ENCODE data around the gene SLC25A29.

SLC25A29 gene

GRCh38 chr14:100333827-100334226 lies 27.6 kb upstream of the SLC25A29 start:
- no peak overlapping the region for H3K4me2 ChIP-seq (ENCODE audit: low read length)
- no peak overlapping the region for H3K9ac ChIP-seq (ENCODE audit: low read length)
- no peak overlapping the region for H4K5ac ChIP-seq (ENCODE audit: low read length)
- no peak overlapping the region for H2BK15ac ChIP-seq (replicated peaks; ENCODE audit: low read depth)
- H3K79me2 ChIP-seq (ENCODE audit: control insufficient read depth, insufficient read depth, low read length), result no peaks in the 10 kb centered on the region
- H3K18ac ChIP-seq (ENCODE audit: low read length), result no peak overlapping the region
- no peak overlapping the region for H2BK120ac ChIP-seq (ENCODE audit: low read depth, low read length)
- no peaks in the 10 kb centered on the region for H3K4me1 ChIP-seq (ENCODE audit: control insufficient read depth, low read depth, low read length)
- no peak overlapping the region for H3K4ac ChIP-seq (ENCODE audit: low read depth, low read length)
- no peaks in the 10 kb centered on the region for H3K79me1 ChIP-seq (ENCODE audit: low read length)
- H3K23ac ChIP-seq (ENCODE audit: low read length), result no peak overlapping the region
- H4K8ac ChIP-seq (ENCODE audit: low read depth, low read length), result no peak overlapping the region
- H3K27me3 ChIP-seq (ENCODE audit: insufficient read depth, low read length, poor library complexity), result no peaks in the 10 kb centered on the region
- no peak overlapping the region for H2BK5ac ChIP-seq (ENCODE audit: low read length)
- no peak overlapping the region for H3K56ac ChIP-seq (ENCODE audit: low read length)
- no peak for DNase-seq
- no peak overlapping the region for H2AK5ac ChIP-seq (ENCODE audit: low read length)
- H3K27ac ChIP-seq (ENCODE audit: low read depth, low read length), result no peak overlapping the region
- no peak overlapping the region for H3K4me3 ChIP-seq (ENCODE audit: low read length)
- no CpG with 5 or more reads among the region's 7 CpGs for WGBS (ENCODE audit: extremely low coverage, insufficient coverage, low lambda C conversion rate)
- peaks cover 15% of the 10 kb centered on the region for H3K36me3 ChIP-seq (ENCODE audit: control insufficient read depth, insufficient read depth, low read length)

- no peak overlapping the region for H3K9ac ChIP-seq (ENCODE audit: low read length)
- no peak overlapping the region for H3K4ac ChIP-seq (ENCODE audit: low read depth, low read length)
- no peak for DNase-seq
- no peak overlapping the region for H2BK15ac ChIP-seq (replicated peaks; ENCODE audit: low read depth)
- H4K8ac ChIP-seq (ENCODE audit: low read depth, low read length), result no peak overlapping the region
- H3K4me1 ChIP-seq (ENCODE audit: control insufficient read depth, low read depth, low read length), result no peaks in the 10 kb centered on the region
- H2BK5ac ChIP-seq (ENCODE audit: low read length), result no peak overlapping the region
- no peaks in the 10 kb centered on the region for H3K27me3 ChIP-seq (ENCODE audit: insufficient read depth, low read length, poor library complexity)
- no CpG with 5 or more reads among the region's 8 CpGs for WGBS (ENCODE audit: extremely low coverage, insufficient coverage, low lambda C conversion rate)
- H3K36me3 ChIP-seq (ENCODE audit: control insufficient read depth, insufficient read depth, low read length), result peaks cover 15% of the 10 kb centered on the region
- H2BK120ac ChIP-seq (ENCODE audit: low read depth, low read length), result no peak overlapping the region
- no peak overlapping the region for H2AK5ac ChIP-seq (ENCODE audit: low read length)
- no peak overlapping the region for H3K4me2 ChIP-seq (ENCODE audit: low read length)
- no peaks in the 10 kb centered on the region for H3K79me2 ChIP-seq (ENCODE audit: control insufficient read depth, insufficient read depth, low read length)
- H4K5ac ChIP-seq (ENCODE audit: low read length), result no peak overlapping the region
- H3K23ac ChIP-seq (ENCODE audit: low read length), result no peak overlapping the region
- no peaks in the 10 kb centered on the region for H3K79me1 ChIP-seq (ENCODE audit: low read length)
- H3K27ac ChIP-seq (ENCODE audit: low read depth, low read length), result no peak overlapping the region
- H3K18ac ChIP-seq (ENCODE audit: low read length), result no peak overlapping the region
- no peak overlapping the region for H3K56ac ChIP-seq (ENCODE audit: low read length)
- H3K4me3 ChIP-seq (ENCODE audit: low read length), result no peak overlapping the region
These were observed 27.1 kb upstream of the SLC25A29 start for GRCh38 chr14:100333311-100333710.

DNA sequence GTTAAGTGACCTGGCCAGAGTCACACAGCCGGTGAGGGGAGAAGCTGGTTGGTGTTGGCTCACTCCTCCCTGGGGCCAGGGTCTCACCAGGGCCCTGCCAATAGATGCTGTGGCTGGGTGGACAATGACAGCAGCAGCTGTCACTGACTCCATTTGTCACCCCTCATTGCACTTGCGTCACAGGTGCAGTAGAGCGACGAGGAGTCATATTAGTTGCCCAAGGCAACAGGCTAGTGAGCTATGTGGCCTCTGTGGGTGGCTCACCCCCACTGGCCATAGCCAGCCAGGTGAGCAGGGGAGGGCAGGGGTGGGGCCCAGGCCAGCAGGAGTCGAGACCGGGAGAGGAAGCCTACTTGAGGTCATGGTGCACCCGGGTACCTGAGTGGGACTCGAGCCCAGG lies 26.6 kb upstream of the SLC25A29 start:
- Histone ChIP-seq H3K36me3 (ENCODE audit: control insufficient read depth, insufficient read depth, low read length) (peaks cover 14% of the 10 kb centered on the region), H3K27me3 (ENCODE audit: insufficient read depth, low read length, poor library complexity) (no peaks in the 10 kb centered on the region), H3K4ac (ENCODE audit: low read depth, low read length) (no peak overlapping the region), H3K79me1 (ENCODE audit: low read length) (no peaks in the 10 kb centered on the region), H2BK5ac (ENCODE audit: low read length) (no peak overlapping the region), H2BK120ac (ENCODE audit: low read depth, low read length) (no peak overlapping the region), H4K5ac (ENCODE audit: low read length) (no peak overlapping the region), H3K23ac (ENCODE audit: low read length) (no peak overlapping the region), H3K4me3 (ENCODE audit: low read length) (no peak overlapping the region), H2BK15ac (replicated peaks; ENCODE audit: low read depth) (no peak overlapping the region), H3K18ac (ENCODE audit: low read length) (no peak overlapping the region), H4K8ac (ENCODE audit: low read depth, low read length) (no peak overlapping the region), H3K79me2 (ENCODE audit: control insufficient read depth, insufficient read depth, low read length) (no peaks in the 10 kb centered on the region), H3K4me1 (ENCODE audit: control insufficient read depth, low read depth, low read length) (no peaks in the 10 kb centered on the region), H3K27ac (ENCODE audit: low read depth, low read length) (no peak overlapping the region), H2AK5ac (ENCODE audit: low read length) (no peak overlapping the region), H3K56ac (ENCODE audit: low read length) (no peak overlapping the region), H3K4me2 (ENCODE audit: low read length) (no peak overlapping the region), H3K9ac (ENCODE audit: low read length) (no peak overlapping the region)
- DNase-seq, result no peak
- no CpG with 5 or more reads among the region's 8 CpGs for WGBS (ENCODE audit: extremely low coverage, insufficient coverage, low lambda C conversion rate)

- Histone ChIP-seq H3K79me1 (ENCODE audit: low read length) (no peaks in the 10 kb centered on the region), H4K5ac (ENCODE audit: low read length) (no peak overlapping the region), H3K18ac (ENCODE audit: low read length) (no peak overlapping the region), H3K4me3 (ENCODE audit: low read length) (no peak overlapping the region), H3K4ac (ENCODE audit: low read depth, low read length) (no peak overlapping the region), H3K79me2 (ENCODE audit: control insufficient read depth, insufficient read depth, low read length) (no peaks in the 10 kb centered on the region), H3K36me3 (ENCODE audit: control insufficient read depth, insufficient read depth, low read length) (peaks cover 10% of the 10 kb centered on the region), H3K4me2 (ENCODE audit: low read length) (no peak overlapping the region), H3K27me3 (ENCODE audit: insufficient read depth, low read length, poor library complexity) (no peaks in the 10 kb centered on the region), H3K23ac (ENCODE audit: low read length) (no peak overlapping the region), H3K27ac (ENCODE audit: low read depth, low read length) (no peak overlapping the region), H3K9ac (ENCODE audit: low read length) (no peak overlapping the region), H2AK5ac (ENCODE audit: low read length) (no peak overlapping the region), H2BK5ac (ENCODE audit: low read length) (no peak overlapping the region), H3K4me1 (ENCODE audit: control insufficient read depth, low read depth, low read length) (no peaks in the 10 kb centered on the region), H2BK120ac (ENCODE audit: low read depth, low read length) (no peak overlapping the region), H4K8ac (ENCODE audit: low read depth, low read length) (no peak overlapping the region), H3K56ac (ENCODE audit: low read length) (no peak overlapping the region), H2BK15ac (replicated peaks; ENCODE audit: low read depth) (no peak overlapping the region)
- no CpG with 5 or more reads among the region's 11 CpGs for WGBS (ENCODE audit: extremely low coverage, insufficient coverage, low lambda C conversion rate)
- DNase-seq, result no peak
These were observed 25.9 kb upstream of the SLC25A29 start for GRCh38 chr14:100332071-100332639.

DNA sequence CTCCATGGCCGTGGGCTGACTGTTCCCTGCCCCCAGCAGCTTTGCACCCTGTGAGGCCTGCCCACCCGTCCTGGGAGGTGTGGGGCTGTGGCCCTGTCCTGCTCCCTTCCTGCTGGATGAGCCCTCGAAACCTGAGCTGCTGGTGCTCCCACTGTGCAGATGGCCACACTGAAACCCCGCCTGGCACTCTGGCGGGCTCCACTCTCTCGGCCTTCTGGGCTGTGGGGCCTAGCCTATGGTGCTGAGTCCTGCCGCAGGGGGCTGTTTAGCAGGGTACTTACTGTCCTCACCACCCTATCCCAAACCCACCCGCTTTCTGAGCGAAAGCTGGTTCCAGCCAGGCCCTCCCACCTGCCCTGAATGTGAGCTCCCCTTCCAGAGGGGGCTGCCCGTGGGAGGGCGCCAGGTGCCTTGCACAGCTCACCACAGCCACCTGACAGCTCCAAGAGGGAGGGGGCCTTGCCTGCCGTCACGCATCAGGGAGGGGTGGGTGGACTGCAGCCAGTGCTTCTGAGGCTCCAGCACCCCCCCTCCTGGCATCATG lies 24.2 kb upstream of the SLC25A29 start:
- H4K5ac ChIP-seq (ENCODE audit: low read length), result no peak overlapping the region
- no peak overlapping the region for H2BK120ac ChIP-seq (ENCODE audit: low read depth, low read length)
- peaks cover 5% of the 10 kb centered on the region for H3K36me3 ChIP-seq (ENCODE audit: control insufficient read depth, insufficient read depth, low read length)
- H3K79me1 ChIP-seq (ENCODE audit: low read length), result no peaks in the 10 kb centered on the region
- no peak overlapping the region for H3K23ac ChIP-seq (ENCODE audit: low read length)
- no peak overlapping the region for H3K4ac ChIP-seq (ENCODE audit: low read depth, low read length)
- no peak overlapping the region for H2BK15ac ChIP-seq (replicated peaks; ENCODE audit: low read depth)
- no peak overlapping the region for H3K18ac ChIP-seq (ENCODE audit: low read length)
- no peak overlapping the region for H4K8ac ChIP-seq (ENCODE audit: low read depth, low read length)
- no peaks in the 10 kb centered on the region for H3K27me3 ChIP-seq (ENCODE audit: insufficient read depth, low read length, poor library complexity)
- H2BK5ac ChIP-seq (ENCODE audit: low read length), result no peak overlapping the region
- H3K4me3 ChIP-seq (ENCODE audit: low read length), result no peak overlapping the region
- no peak overlapping the region for H3K4me2 ChIP-seq (ENCODE audit: low read length)
- no peak overlapping the region for H3K27ac ChIP-seq (ENCODE audit: low read depth, low read length)
- WGBS (ENCODE audit: extremely low coverage, insufficient coverage, low lambda C conversion rate), result no CpG with 5 or more reads among the region's 13 CpGs
- H3K4me1 ChIP-seq (ENCODE audit: control insufficient read depth, low read depth, low read length), result no peaks in the 10 kb centered on the region
- H3K9ac ChIP-seq (ENCODE audit: low read length), result no peak overlapping the region
- H3K79me2 ChIP-seq (ENCODE audit: control insufficient read depth, insufficient read depth, low read length), result no peaks in the 10 kb centered on the region
- no peak overlapping the region for H2AK5ac ChIP-seq (ENCODE audit: low read length)
- no peak overlapping the region for H3K56ac ChIP-seq (ENCODE audit: low read length)
- DNase-seq, result no peak

- Histone ChIP-seq H2AK5ac (ENCODE audit: low read length) (no peak overlapping the region), H2BK120ac (ENCODE audit: low read depth, low read length) (no peak overlapping the region), H3K18ac (ENCODE audit: low read length) (no peak overlapping the region), H3K23ac (ENCODE audit: low read length) (no peak overlapping the region), H3K4me2 (ENCODE audit: low read length) (no peak overlapping the region), H2BK5ac (ENCODE audit: low read length) (no peak overlapping the region), H3K4me3 (ENCODE audit: low read length) (no peak overlapping the region), H3K4ac (ENCODE audit: low read depth, low read length) (no peak overlapping the region), H3K36me3 (ENCODE audit: control insufficient read depth, insufficient read depth, low read length) (peaks cover 5% of the 10 kb centered on the region), H3K79me2 (ENCODE audit: control insufficient read depth, insufficient read depth, low read length) (no peaks in the 10 kb centered on the region), H3K79me1 (ENCODE audit: low read length) (no peaks in the 10 kb centered on the region), H4K8ac (ENCODE audit: low read depth, low read length) (no peak overlapping the region), H4K5ac (ENCODE audit: low read length) (no peak overlapping the region), H2BK15ac (replicated peaks; ENCODE audit: low read depth) (no peak overlapping the region), H3K27me3 (ENCODE audit: insufficient read depth, low read length, poor library complexity) (no peaks in the 10 kb centered on the region), H3K9ac (ENCODE audit: low read length) (no peak overlapping the region), H3K56ac (ENCODE audit: low read length) (no peak overlapping the region), H3K27ac (ENCODE audit: low read depth, low read length) (no peak overlapping the region), H3K4me1 (ENCODE audit: control insufficient read depth, low read depth, low read length) (no peaks in the 10 kb centered on the region)
- no peak for DNase-seq
- no CpG with 5 or more reads among the region's 11 CpGs for WGBS (ENCODE audit: extremely low coverage, insufficient coverage, low lambda C conversion rate)
These were observed 23.7 kb upstream of the SLC25A29 start for GRCh38 chr14:100330007-100330344.
